C4-2B (cell line): ENCODE data around the gene DPP6.

ENCODE experiments used
- H3K27ac ChIP-seq: fragments of 450-650 bp; 2 replicates; pipeline ENCODE4 v1.5.1; 2017
- ZFX ChIP-seq: fragments of 450-650 bp; IDR thresholded peaks from 2 replicates; pipeline ENCODE4 v1.6.1; 2017
- TF ChIP-seq, protein P1 (sequence below): fragments of 450-650 bp; conservative IDR thresholded peaks from 2 replicates; pipeline ENCODE4 v1.5.1; 2017; ENCODE audit warnings: mild to moderate bottlenecking

DPP6 gene

DNA sequence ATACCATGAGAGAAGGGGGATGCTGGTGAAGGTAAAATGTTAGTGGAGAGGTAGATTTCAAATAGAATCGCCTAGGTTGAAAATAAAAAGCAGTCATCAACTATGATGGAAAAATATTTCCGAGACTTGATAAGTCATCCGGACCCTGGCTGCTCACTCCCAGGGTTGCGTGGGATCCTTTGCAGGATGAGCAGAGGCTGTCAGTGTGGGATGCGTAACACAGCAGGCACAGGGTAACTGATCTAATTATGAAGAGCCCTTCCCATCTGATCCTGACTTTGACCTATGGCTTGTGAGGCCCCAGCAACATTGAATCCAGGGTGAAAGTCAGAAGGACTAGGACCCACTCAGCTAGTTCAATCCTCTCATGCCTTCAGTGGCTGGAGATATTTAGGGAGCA is 236.9 kb downstream of the DPP6 start:
- H3K27ac ChIP-seq, result no peak overlapping the region
- TF ChIP-seq, protein P1, sequence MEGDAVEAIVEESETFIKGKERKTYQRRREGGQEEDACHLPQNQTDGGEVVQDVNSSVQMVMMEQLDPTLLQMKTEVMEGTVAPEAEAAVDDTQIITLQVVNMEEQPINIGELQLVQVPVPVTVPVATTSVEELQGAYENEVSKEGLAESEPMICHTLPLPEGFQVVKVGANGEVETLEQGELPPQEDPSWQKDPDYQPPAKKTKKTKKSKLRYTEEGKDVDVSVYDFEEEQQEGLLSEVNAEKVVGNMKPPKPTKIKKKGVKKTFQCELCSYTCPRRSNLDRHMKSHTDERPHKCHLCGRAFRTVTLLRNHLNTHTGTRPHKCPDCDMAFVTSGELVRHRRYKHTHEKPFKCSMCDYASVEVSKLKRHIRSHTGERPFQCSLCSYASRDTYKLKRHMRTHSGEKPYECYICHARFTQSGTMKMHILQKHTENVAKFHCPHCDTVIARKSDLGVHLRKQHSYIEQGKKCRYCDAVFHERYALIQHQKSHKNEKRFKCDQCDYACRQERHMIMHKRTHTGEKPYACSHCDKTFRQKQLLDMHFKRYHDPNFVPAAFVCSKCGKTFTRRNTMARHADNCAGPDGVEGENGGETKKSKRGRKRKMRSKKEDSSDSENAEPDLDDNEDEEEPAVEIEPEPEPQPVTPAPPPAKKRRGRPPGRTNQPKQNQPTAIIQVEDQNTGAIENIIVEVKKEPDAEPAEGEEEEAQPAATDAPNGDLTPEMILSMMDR, result no peak
- no peak for TF ChIP-seq ZFX

DNA sequence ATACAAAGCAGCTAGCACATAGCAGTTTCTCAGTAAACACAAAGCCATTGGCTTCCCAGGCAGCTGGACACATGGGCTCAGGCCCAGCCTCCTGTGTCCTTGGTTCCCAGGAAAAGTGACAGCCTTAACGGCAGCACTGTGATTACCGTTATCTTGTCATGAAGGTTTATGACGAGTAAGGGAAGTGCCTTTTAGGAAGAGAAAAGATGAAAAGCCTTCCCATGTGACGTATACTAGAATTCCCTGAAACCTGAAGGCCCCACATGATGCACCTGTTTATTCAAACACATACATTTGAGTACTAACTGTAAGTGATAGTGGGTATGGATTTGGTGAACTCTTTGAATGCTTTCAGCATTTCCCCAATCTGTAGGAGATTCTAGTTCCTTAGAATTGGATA is 244.2 kb downstream of the DPP6 start:
- H3K27ac ChIP-seq, result no peak overlapping the region
- TF ChIP-seq ZFX, result no peak
- TF ChIP-seq, protein P1, result no peak

DNA sequence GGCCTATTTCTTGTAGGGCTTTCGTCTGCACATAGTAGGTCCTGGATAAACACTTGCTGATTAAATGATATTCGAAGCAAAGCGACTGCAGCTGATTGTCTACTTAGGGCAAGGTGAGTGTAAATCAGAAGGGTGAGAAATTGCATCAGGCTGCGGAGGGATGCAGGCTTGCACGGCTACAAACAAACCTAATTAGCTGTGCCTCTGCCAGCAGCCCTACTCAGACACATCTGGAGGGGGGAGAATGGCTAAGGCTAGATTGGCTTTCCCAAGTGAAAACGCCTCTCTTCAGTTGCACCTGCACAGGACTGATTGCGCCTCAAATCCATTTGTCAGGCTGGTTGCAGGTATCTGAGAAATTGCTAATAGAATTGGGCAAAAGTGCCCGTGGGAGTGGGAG is 247.5 kb downstream of the DPP6 start:
- no peak overlapping the region for H3K27ac ChIP-seq
- TF ChIP-seq, protein P1, result no peak
- no peak for TF ChIP-seq ZFX

DNA sequence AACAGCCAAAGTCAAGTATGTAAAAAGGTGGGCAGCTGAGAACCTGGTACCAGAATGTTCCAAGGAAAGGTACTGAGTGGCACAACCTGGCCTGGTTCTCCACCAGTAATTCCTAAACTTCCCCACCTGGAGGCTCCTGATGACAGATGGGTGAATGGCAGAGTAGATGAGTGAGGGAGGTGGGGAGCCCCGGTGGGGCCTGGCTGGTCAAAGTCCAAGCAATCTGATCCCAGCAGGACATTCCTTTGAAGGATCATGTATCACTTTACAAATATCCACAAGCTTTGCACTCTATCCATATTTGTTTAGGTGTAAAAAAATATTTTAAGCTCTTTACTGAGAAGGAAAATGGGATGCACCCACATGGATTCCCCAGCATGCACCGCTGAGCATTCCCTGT is 250.2 kb downstream of the DPP6 start:
- TF ChIP-seq ZFX, result no peak
- TF ChIP-seq, protein P1, result no peak
- H3K27ac ChIP-seq, result no peak overlapping the region

DNA sequence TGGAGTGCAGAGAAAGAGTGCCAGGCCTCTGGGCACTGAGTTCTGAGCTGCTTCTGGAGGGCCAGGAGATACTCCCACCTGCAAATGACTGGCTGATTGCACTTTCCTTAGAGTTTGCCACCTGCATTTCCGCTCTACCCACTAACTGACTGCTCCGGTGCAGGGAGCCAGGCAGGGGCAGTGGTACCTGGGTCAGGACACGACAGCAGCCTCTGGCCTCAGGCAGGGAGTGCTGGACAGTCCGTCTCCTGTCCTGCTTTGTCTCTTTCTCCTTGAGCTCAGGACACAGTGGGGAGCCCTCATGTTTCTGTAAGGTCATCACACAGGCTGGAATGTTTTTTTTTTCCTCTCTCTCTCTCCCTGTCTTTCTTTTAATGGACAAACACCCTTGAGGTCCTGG is 252.0 kb downstream of the DPP6 start:
- TF ChIP-seq, protein P1, result no peak
- no peak for TF ChIP-seq ZFX
- no peak overlapping the region for H3K27ac ChIP-seq

DNA sequence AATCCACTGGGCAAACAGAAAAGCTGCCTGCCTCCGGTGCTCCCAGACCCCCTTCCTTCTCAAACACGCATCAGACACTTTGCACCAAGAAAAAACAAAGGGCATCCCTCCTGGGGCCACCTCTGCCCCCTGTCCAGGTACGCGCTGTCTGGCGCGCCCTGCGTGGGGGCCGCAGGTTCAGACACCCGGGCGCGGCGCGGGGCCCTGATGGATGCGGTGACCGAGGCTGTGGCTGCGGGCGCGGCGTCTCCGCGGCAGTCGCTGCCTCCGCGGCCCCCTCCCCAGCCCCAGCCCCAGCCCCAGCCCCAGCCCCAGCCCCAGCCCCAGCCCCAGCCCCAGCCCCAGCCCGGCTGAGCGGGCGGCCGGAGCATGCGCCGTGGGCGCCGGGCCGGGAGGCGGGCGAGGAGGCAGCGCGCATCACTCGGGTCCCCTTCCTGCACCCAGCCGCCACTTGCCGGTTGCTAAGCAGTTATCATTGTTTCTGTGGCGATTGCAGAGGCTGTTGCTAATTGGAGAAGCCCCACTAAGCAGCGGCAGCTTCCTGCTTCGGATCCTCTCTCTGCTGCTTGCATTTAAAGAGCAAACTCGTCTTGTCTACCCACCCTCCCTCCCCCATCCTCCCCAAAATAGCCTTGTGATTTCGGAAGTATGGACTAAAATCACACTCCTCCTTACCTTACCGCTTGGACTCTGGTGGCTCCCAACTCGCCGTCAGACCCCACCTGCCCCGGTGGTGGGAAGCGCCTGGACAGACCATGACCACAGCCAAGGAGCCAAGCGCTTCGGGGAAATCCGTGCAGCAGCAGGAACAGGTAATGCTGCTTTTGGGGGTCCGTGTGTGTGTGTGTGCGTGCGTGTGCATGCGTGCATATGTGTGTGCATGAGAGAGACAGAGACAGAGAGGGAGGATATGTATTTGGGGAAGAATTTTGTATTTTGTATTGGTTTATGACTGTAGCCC is 252.8 kb downstream of the DPP6 start:
- TF ChIP-seq, protein P1, result no peak
- no peak for TF ChIP-seq ZFX
- H3K27ac ChIP-seq, result no peak overlapping the region

DNA sequence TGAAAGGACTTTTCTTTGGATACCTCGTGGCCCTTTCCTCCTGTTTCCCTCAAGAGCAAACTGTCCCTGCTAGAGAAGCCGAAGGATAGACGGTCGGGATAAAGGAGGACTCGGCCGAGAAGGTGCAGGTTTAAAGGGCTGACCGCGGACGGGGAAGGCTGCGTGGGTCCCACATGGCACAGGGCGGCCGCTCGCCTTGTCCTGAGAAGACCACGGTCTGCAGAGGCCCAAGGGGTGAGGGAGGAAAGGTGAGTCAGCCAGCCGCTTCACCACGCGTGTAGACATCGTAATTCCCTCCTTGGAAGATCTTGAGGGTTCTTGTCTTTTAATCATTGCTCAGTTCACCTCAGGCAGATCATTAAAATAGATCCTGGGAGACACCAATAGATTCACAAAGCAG is 253.8 kb downstream of the DPP6 start:
- H3K27ac ChIP-seq, result no peak overlapping the region
- TF ChIP-seq, protein P1, result no peak
- TF ChIP-seq ZFX, result no peak
